SKM-1 treated with dmso at 0.1 percent for 144 hours (cell line): Measurements from ENCODE around the gene STX12.
"Not testable (repeated sequence)": the region's sequence is repeated elsewhere in the genome, so short reads cannot be mapped to it uniquely, and the experiment has no call there.

Experiments used
- DNase-seq: peaks from one replicate; lab custom pipeline; 2025; ENCODE audit not compliant: unreplicated experiment; lab: John Stamatoyannopoulos, UW

STX12 gene

DNA sequence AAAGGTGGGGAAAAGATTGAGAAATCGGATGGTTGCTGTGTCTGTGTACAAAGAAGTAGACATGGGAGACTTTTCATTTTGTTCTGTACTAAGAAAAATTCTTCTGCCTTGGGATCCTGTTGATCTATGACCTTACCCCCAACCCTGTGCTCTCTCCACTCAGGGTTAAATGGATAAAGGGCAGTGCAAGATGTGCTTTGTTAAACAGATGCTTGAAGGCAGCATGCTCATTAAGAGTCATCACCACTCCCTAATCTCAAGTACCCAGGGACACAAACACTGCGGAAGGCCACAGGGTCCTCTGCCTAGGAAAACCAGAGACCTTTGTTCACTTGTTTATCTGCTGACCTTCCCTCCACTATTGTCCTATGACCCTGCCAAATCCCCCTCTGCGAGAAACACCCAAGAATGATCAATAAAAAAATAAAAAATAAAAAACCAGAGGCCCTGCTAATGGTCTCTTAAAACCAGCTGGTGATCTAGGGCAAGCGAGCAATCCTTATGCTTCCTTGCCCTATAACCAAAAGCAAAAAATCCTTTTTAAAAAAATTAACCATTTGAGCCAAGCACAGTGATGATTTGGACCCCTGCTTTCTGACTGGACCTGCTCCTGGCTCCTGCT is 56.4 kb downstream of the STX12 start:
- DNase-seq: not testable (repeated sequence)

DNA sequence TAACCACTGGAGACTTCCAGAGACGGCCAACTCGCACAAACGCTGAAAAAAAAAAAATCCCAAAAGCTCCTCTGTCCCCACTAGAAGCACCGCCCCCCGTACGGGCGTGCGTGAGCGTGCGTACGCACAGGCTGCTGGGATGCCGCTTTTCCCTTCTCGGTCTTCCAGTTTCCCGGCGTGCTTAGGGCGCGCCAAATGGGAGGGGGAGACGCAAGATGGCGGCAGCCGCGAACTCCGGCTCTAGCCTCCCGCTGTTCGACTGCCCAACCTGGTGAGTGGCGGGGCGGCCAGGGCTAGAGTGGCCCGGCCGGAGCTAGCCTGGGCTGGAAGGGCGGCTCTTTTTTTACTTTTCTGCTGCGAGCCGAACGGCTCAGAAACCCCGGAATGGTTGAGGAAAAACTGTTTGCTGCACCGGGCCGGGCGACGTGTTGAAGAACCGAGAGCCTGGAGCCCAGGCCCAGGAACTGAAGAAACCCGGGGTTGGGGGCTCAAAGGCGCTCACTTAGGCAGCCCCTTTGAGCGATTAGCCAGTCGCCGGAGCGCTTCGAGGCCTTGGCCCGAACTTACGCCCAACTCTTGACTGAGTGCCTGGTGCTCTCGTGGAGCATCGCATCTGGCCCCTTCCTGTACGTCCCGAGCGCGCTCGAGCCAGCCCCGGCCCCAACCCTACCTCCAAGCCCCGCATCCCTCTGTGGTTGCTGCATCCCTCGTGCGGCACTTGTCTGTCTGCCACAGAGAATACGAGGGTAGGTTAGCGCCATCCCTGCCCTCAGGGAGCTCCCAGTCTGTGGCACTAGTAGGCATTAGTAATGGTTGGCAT is 57.8 kb downstream of the STX12 start, which contains the start of gene PPP1R8:
PPP1R8 (plus strand) TSS at position 162 of the 820 bp plus-strand sequence; CDS start at position 216, 54 bp downstream.
- peak; percentile 92 for DNase-seq

DNA sequence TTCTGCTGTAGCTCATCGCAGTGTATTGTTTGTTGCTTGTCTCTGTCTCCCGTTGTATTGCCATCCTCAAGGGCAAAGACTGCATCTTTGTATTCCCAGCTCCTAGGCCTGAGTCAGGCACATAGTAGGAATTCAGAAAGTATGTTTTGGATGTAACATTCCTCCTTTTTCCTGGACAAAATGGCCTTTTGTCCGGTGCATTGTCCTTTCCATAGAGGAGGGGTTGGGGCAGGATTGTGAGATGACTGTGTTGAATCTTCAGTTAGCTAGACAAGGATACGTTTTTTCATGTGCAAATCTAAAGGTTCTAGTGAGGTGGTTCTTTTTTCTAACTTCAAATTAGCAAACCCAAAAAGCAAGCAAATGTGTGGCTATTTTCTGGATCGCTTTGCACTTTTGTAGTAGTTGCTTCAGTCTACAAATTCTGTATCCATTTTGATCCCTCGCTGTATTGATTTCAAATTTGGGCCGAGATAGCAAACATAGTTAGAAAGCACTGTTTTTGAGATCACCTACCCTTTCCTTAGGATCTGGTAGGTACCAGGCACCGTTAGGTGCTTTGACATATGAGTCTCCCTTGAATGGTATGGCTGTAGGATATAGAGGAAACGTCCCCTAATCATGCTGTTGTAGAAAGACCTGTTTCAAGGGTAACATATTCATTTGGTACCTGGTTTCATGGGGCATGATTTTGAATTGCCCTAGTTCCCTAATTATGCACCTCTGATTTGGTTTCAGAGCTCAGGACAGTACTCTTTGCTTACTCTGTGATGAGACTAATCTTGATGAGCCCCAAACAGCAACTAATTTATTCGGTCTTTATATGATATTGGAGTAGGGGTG is 58.8 kb downstream of the STX12 start:
- no peak for DNase-seq

DNA sequence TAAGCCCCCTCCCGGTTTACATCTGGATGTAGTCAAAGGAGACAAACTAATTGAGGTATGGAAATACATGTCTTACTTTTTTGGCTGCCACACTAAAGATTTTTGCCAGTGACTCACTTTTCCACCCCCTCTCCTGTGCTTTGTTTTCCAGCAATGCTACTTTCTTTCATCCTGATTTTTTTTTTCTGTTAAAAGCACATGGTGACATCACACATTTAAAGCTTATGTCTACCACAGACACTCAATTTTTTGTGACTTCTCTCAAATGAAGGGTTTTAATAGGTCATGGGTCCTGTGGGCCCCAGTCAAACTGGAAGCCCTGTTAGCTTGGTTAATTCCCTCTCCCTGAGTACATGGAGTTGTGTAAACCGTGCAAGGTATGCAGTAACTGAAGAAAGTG is 59.7 kb downstream of the STX12 start:
- DNase-seq: no peak

DNA sequence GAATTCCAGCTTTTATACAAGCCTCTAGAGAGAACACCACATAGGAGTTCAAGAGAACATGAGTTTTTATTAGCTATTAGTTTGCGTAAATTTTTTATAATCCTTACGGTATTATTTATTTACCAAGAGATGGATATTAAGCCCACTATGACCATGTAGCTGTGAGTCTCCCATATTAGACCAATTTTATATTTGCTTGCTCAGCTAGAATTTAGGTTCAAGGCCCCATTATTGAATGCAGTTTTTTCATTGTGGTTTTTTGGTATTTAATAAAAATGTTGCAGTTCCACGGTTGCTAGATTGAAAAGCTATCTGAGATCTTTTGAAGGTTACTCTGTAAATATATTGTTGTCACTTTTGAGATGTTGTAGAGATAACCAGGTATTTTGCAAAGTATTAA is 60.5 kb downstream of the STX12 start:
- no peak for DNase-seq

DNA sequence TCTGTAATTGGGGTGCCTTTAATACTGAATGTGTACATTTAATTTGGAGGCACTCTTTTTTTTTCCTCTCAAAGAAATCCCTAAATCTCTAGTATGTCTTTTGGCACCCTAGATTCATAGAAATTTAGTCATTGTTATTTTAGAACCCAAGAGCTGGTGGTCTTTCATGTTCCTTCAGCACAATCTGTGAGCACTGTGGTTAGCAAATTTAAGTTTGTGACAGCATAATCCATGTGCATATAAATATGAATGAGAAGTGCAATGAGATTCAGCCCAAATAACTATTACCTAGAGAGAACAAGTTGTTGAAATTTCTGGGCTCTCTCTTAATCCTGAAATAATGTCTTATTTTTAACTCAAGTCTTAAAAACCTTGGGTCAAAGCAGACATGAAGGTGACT is 62.0 kb downstream of the STX12 start:
- no peak for DNase-seq

DNA sequence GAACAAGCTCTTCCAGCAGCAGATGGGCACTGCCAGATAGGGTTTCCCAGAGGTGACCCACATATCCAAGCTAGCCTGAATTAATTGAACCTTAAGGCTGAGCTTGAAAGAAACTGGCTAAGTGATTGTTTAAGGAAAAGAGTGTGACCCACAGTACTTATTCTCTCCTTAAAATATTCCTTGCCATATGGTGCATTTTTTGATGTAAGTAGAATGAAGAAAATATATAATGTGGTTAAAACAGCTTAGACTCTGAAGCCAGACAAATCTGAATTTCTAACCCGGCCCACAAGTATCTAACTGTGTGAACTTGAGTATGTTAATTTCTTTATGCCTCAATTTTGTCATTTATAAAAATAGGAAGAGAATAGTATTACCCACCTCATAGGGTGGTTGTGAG is 62.5 kb downstream of the STX12 start:
- no peak for DNase-seq

DNA sequence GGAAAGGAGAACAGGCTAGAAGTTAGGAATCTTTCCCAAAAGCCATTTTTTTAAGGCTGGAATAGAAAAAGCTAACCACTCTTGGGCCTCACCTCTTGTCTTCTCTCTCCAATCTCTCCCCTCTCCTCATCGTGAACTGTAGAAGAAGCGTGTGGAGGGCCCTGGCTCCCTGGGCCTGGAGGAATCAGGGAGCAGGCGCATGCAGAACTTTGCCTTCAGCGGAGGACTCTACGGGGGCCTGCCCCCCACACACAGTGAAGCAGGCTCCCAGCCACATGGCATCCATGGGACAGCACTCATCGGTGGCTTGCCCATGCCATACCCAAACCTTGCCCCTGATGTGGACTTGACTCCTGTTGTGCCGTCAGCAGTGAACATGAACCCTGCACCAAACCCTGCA is 76.9 kb downstream of the STX12 start:
- DNase-seq: no peak

DNA sequence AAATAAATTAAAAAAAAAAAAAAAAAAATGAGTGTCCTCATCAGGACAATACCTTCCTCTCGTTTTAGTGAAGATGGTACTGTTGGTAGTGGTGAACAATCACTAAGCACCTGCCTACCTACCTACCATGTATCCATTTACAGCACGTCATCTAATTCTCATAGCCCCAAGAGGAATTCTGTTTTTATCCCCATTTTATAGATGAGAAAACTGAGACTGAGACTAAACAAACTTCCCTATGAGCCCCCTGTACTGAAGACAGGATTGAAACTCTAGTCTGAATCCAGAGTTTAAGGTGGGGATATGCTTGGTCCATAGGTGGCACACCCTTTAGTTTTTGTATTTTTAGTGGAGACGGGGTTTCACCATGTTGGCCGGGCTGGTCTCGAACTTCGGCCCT is 82.1 kb downstream of the STX12 start:
- DNase-seq: no peak

DNA sequence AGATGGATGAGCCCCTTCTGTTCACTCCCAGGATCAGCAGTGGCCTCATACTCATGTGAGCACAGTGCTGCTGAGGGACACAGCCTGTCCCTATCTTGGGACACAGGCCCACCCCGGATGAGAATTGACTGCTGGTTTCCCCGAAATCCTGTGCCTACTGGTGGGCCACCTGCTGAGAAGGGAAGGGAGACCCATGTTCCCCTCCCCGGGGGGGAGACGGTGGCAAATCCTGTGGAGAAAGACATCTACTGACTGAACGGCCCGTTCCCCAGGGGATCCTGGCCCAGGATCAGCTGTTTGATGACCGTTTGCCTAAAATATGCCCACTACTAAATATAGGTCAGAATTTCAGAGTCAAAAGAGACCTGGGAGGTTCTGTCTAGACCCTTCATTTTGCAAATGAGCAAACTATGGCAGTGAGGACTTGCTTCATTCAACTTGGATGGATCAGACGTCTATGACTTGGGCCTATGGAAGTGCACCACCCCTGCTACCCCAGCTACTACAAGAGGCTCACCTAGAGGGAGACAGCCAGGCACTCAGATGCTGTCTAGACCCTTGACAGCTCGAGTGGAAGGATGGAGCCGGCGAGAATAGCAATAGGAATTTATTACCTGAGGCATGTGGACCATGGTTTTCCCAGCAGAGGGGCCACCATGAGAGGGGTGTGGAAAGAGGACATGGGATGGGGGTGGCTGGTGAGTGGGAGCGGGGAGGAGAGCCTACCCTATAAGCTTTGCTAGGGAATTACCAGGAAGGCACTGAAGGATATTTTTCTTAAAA is 83.7 kb downstream of the STX12 start:
- no peak for DNase-seq

DNA sequence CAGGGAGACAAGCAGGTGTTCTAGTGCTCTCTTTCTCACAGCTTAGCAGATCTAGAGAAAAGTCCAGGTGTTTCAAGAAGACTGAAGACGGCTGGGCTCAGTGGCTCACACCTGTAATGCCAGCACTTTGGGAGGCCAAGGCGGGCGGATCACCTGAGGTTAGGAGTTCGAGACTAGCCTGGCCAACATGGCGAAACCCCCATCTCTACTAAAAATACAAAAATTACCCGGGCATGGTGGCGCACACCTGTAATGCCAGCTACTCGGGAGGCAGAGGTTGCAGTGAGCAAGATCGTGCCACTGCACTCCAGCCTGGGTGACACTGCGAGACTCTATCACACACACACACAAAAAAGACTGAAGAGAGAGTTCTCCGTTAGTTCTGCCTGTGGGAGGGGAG is 84.5 kb downstream of the STX12 start:
- not testable (repeated sequence) for DNase-seq

DNA sequence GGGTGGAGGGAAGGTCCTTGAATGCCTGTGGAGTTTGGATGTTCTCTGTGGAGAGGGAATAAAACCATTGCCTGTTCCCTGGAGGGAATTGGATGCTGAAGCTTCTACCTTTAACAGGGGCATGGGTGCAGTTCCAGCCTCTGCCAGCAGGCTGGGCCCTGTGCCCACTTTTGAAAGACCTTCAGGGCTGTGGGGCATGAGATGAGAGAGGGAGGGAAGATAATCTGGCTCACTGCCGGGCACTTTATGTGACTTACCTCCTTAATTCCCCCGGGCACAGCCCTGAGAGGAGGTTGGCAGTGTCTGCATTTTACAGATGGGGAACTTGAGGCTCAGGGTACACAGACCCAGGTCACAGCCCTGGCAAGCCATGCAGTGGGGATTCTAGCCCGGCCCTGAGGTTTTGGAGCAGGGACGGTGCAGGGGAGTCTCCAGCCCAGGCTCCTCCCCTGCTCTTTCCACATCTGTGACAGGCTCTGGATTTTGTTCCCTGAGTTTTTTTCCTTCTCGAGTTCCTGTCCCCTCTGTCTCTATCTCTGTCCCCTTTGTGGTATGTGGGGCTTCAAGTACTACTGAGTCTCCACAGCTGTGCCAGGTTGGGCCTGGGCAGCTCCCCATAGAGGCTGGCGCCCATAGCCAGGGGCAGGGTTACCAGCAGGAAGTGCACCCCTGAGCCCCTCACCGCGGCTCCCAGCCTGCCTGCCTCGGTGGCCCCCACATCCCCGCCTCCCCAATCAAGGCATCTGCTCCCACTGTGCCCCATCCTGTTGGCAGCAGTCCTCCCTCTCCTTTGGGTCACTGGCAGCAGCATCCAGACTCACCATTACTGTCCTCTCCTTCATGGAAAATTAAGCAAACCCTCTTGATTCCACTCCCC is 85.3 kb downstream of the STX12 start:
- peak; percentile 72 for DNase-seq

DNA sequence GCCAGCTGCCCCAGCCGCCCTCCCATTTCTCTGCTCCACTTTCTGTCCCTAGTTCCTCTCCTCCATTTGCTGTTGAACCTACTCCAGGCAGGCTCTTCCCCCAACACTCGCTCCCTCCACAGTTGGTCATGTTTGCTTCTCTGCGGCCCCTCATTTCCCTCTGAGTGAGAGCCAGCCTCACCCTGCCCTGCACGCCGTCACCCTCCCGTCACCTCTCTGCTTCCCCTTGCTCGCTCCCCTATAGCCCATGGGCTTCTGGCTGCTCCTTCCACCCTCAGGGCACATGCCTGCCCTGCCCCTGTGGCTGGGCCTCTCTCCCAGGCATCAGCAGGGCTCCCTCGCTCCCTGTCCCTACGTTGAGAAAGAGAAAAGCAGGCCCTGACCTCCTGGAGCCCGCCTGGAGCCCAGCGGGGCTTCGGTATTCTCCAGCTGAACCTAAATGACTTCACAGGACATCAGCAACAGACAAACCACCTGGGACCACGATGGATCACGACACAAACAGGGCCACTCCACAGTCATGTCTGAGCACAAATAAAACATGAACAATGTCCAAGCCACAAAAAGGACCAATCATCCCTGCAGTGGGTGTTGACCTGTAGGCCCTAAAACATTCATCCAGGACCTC is 86.0 kb downstream of the STX12 start:
- DNase-seq: no peak

DNA sequence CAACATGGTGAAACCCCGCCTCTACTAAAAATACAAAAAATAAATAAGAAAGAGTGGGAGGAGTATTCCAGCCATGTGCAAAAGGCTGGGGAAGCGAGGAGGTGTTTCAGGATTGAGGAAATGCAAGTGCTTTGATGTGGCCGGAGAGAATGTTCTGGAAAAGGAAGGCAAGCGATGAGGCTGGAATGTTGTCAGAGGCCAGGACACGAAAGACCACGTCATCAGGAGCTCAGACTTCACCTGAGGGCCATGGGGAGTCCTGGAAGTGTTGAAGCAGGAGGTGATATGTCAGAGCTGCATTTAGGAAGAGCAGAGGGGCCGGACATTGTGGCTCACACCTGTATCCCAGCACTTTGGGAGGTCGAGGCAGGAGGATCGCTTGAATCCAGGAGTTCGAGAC is 88.4 kb downstream of the STX12 start:
- no peak for DNase-seq

DNA sequence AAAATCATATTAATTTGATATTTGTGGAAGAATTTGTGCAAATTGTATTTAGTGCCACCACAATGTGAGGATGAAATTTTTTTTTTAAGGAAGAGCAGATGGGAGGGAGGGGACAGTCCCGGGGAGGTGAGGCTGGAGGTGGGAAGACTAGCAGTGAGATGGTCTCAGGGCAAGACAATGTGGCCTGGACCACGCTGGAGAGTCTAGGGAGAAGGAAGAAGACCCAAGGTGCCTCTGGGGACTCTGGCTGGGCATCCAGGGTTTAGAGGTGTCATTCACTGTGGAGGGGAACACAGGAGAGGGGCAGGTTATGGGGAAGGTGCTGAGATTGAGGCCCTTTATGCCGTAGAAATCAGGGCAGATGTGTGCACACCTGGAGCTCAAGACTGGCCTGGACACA is 89.0 kb downstream of the STX12 start:
- DNase-seq: no peak

DNA sequence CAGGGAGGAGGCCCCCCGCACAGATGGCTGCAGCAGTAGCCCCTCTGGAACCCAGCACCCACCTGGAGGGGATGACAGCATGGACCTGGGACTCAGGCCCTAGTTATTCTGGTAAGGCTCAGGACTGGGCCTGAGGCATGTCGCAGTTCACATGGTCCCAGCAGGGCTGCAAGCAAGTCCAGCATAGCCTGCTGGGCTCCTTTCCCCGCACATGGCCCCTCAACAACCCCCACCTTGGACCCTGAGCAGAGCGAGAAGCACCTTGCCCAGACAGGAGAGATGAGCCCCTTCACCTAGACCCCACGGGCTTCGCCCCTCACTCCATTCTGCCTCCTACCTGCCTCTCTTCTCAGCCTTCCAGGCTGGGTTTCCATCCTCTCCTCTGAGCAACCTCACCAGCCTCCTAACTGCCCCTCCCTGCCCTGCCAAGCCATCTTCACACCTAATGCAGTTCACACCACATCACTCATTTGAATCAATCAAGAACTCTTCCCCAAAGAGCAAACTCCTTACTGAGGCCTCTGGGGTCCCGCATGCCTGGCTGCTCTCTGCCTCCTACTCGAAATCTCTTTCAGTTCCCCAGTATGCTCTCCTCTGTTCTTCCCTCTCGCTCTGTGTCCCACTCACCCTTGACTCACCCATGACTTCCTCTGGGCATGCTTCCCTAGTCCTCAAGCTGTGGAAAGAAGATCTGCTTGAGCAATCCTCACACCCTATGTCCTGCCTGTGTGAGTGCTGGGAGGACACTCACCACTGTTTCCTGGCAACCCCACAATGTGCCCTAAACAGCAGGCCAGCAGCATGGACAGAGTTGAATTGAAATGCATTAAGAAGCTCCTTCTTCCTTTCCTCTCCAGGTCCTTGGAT is 89.9 kb downstream of the STX12 start:
- DNase-seq: peak; percentile 95

DNA sequence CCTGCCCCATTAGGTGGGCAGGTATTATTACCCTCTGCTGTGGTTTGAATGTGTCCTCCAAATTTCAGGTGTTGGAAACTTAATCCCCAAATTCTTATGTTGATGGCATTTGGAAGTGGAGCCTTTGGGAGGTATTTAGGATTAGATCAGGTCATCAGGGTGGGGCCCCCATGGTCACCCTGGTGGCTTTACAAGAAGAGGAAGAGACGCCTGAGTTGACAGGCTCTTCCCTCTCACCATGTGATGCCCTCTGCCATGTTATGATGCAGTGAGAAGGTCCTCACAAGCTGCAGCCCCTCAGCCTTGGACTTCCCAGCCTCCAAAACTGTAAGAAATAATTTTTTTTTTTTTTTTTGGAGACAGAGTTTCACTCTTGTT is 90.5 kb downstream of the STX12 start:
- DNase-seq: peak; percentile 68

DNA sequence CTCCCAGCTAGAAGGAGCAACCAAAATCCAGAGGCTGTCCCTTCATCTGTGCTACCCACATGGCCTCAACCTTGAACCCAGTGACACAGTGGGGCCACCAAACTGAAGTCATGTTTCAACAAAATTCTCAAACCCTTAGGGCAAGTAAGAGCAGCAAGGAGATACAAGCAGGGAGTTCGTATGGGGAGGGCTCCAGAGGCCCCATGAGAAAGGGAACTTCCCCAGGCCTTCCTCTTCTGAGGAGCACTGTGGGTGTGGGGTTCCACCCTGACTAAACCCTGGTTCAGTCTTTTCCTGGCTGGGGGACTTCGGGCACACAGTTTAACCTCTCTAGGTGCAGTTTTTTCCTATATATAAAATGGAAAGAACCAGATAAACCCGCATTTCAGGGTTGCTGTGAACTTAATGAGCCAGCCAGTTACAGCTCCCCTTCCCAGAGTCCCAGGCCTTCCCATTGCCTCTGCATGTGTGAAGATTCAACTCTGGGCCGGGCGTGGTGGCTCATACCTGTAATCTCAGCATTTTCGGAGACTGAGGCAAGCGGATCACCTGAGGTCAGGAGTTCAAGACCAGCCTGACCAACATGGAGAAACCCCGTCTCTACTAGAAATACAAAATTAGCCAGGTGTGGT is 91.4 kb downstream of the STX12 start:
- DNase-seq: peak; percentile 87
